ENCODE data around the gene SRL. TPM values are rescaled to one million over a fixed set of nuclear protein-coding genes. Genes with fewer than 3 reads are reported as not detected.

The SRL gene
- polyA plus RNA-seq, 3 donors = not detected

DNA sequence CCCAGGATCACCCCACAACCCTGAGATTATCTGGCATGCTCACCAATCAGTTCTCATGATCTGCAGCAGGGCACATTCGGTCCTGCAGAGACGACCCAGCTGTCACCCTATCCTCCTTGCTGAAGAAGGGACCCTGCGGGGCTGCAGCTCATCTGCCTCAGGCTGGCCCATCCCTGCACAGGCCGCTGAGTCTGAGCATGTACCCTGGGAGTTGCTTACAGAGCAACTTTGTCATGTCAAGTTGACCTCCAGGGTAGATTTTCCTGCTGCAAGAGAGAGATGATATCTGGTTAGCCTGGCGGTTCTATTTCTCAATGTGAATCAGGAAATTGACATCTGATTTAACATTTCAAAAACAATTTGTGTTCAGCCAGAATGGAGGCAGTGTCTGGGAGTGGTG is 89.6 kb downstream of the SRL start:
- Histone ChIP-seq H3K36me3 (replicated peaks in 1 of 2; ENCODE audit: control insufficient read depth in 1 of 2, insufficient read depth in 2 of 2, low read length in 2 of 2) (no peaks in the 10 kb centered on the region), H4K20me1 (ENCODE audit: insufficient read depth, low read length) (no peaks in the 10 kb centered on the region), H3K4me2 (replicated peaks; ENCODE audit: extremely low read depth, low read length, poor library complexity, severe bottlenecking) (no peak overlapping the region), H3K4me3 (replicated peaks in 1 of 3; ENCODE audit: low read depth in 2 of 3, low read length in 3 of 3) (no peak overlapping the region), H3K4me1 (ENCODE audit: control insufficient read depth in 1 of 2, insufficient read depth in 2 of 2, low read length in 2 of 2) (no peaks in the 10 kb centered on the region), H3K27ac (ENCODE audit: low read depth in 1 of 2, low read length in 2 of 2) (no peak overlapping the region), H3K79me2 (ENCODE audit: insufficient read depth, low read length) (no peaks in the 10 kb centered on the region), H3K9ac (ENCODE audit: insufficient read depth, low read length, poor library complexity, severe bottlenecking) (no peak overlapping the region), H2AFZ (ENCODE audit: insufficient read depth, low read depth, low read length, poor library complexity, severe bottlenecking) (no peak overlapping the region), H3K9me3 (replicated peaks in 1 of 2; ENCODE audit: control insufficient read depth in 1 of 2, insufficient read depth in 1 of 2, low read length in 2 of 2) (no peaks in the 10 kb centered on the region), H3K27me3 (ENCODE audit: control insufficient read depth in 2 of 2, insufficient read depth in 2 of 2, low read length in 2 of 2) (no peaks in the 10 kb centered on the region)
- TF ChIP-seq, protein P1, sequence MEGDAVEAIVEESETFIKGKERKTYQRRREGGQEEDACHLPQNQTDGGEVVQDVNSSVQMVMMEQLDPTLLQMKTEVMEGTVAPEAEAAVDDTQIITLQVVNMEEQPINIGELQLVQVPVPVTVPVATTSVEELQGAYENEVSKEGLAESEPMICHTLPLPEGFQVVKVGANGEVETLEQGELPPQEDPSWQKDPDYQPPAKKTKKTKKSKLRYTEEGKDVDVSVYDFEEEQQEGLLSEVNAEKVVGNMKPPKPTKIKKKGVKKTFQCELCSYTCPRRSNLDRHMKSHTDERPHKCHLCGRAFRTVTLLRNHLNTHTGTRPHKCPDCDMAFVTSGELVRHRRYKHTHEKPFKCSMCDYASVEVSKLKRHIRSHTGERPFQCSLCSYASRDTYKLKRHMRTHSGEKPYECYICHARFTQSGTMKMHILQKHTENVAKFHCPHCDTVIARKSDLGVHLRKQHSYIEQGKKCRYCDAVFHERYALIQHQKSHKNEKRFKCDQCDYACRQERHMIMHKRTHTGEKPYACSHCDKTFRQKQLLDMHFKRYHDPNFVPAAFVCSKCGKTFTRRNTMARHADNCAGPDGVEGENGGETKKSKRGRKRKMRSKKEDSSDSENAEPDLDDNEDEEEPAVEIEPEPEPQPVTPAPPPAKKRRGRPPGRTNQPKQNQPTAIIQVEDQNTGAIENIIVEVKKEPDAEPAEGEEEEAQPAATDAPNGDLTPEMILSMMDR (IDR thresholded peaks at IDR 0.05) = no peak
- no peak for DNase-seq
- Mint-ChIP-seq H3K27me3 (ENCODE audit: low read depth in 3 of 3) (peaks cover 1 to 12% (median 12%) of the 10 kb centered on the region in 3 donors), H3K4me1 (no peaks in the 10 kb centered on the region), H3K9me3 (peaks cover 0 to 6% (median 0%) of the 10 kb centered on the region in 7 donors), H3K27ac (no peak overlapping the region), H3K36me3 (no peaks in the 10 kb centered on the region), H3K4me3 (no peak overlapping the region)
- intact Hi-C loops (cut with micrococcal nuclease) = no loop called here
- 76% methylated on average over 5 of the region's 5 CpGs for WGBS (ENCODE audit: insufficient coverage)

DNA sequence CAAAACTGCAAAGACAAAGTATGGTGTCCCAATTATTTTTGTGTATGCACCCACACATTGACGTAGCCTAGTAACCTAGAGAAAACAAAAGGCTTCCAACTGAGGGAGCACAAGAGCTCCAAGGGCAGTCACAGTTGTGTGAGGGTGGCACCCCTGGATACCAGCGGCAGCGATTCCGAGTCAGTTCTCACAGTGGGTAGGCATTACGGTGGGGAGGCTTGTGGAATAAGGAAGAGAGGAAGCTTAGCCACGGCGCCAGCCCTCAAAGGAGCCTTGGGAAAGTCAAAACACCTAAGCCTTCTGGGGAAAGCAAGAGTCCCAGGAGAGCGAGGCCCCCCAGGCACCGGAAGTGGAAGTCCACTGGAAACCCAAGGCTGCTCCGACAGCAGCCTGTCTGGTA is 94.6 kb downstream of the SRL start:
- Histone ChIP-seq H3K4me2 (replicated peaks; ENCODE audit: extremely low read depth, low read length, poor library complexity, severe bottlenecking) (no peak overlapping the region), H3K27me3 (ENCODE audit: control insufficient read depth in 2 of 2, insufficient read depth in 2 of 2, low read length in 2 of 2) (no peaks in the 10 kb centered on the region), H3K4me3 (replicated peaks in 1 of 3; ENCODE audit: low read depth in 2 of 3, low read length in 3 of 3) (no peak overlapping the region), H2AFZ (ENCODE audit: insufficient read depth, low read depth, low read length, poor library complexity, severe bottlenecking) (no peak overlapping the region), H3K36me3 (replicated peaks in 1 of 2; ENCODE audit: control insufficient read depth in 1 of 2, insufficient read depth in 2 of 2, low read length in 2 of 2) (no peaks in the 10 kb centered on the region), H3K4me1 (ENCODE audit: control insufficient read depth in 1 of 2, insufficient read depth in 2 of 2, low read length in 2 of 2) (peaks cover 8 to 9% of the 10 kb centered on the region in 2 donors), H3K9me3 (replicated peaks in 1 of 2; ENCODE audit: control insufficient read depth in 1 of 2, insufficient read depth in 1 of 2, low read length in 2 of 2) (no peaks in the 10 kb centered on the region), H3K9ac (ENCODE audit: insufficient read depth, low read length, poor library complexity, severe bottlenecking) (no peak overlapping the region), H3K79me2 (ENCODE audit: insufficient read depth, low read length) (no peaks in the 10 kb centered on the region), H3K27ac (ENCODE audit: low read depth in 1 of 2, low read length in 2 of 2) (no peak overlapping the region), H4K20me1 (ENCODE audit: insufficient read depth, low read length) (no peaks in the 10 kb centered on the region)
- Mint-ChIP-seq H3K4me1 (peaks cover 9% of the 10 kb centered on the region), H3K9me3 (peaks cover 0 to 4% (median 0%) of the 10 kb centered on the region in 7 donors), H3K4me3 (no peak overlapping the region), H3K27ac (no peak overlapping the region), H3K36me3 (no peaks in the 10 kb centered on the region), H3K27me3 (ENCODE audit: low read depth in 3 of 3) (peaks cover 4 to 11% (median 7%) of the 10 kb centered on the region in 3 donors)
- intact Hi-C loops (cut with micrococcal nuclease) = no loop called here
- whole genome bisulfite sequencing (ENCODE audit: insufficient coverage) = 98% methylated on average over 10 of the region's 10 CpGs
- DNase-seq = no peak
- TF ChIP-seq, protein P1 (IDR thresholded peaks at IDR 0.05) = no peak
